Dermis blood vessel endothelial cell (primary cell): ENCODE results near the gene BCL2. TPM values are rescaled to one million over a fixed set of nuclear protein-coding genes. Genes with fewer than 3 reads are reported as not detected.
"Not testable (repeated sequence)": the region's sequence is repeated elsewhere in the genome, so short reads cannot be mapped to it uniquely, and the experiment has no call there.

Experiments used
- DNase-seq: peaks from one replicate; pipeline ENCODE4 v3.0.0; 2010
- total RNA-seq: library from RNA; depleted of rRNA; stranded (reverse); fragments of >200 nt; gene quantifications from 2 replicates; pipeline ENCODE4 v1.2.3, GENCODE V29; 2014

The BCL2 gene
- total RNA-seq, 1 donor from 2014 or later: 1.4 TPM

GRCh38 chr18:63198098-63198760 lies 121.3 kb downstream of the BCL2 start:
- DNase-seq: no peak

- no peak for DNase-seq
These were observed 122.2 kb downstream of the BCL2 start for GRCh38 chr18:63197246-63197869.

GRCh38 chr18:63195326-63196159 lies 124.0 kb downstream of the BCL2 start:
- no peak for DNase-seq

GRCh38 chr18:63192885-63193349 lies 126.7 kb downstream of the BCL2 start:
- DNase-seq: no peak

GRCh38 chr18:63192126-63192884 lies 127.3 kb downstream of the BCL2 start:
- no peak for DNase-seq

- DNase-seq: no peak
These were observed 128.2 kb downstream of the BCL2 start for GRCh38 chr18:63191413-63191812.

- DNase-seq: not testable (repeated sequence)
These were observed 128.7 kb downstream of the BCL2 start for GRCh38 chr18:63190838-63191237.

- no peak for DNase-seq
These were observed 129.8 kb downstream of the BCL2 start for GRCh38 chr18:63189817-63190216.

GRCh38 chr18:63189041-63189440 lies 130.5 kb downstream of the BCL2 start:
- no peak for DNase-seq

GRCh38 chr18:63187791-63188460 lies 131.6 kb downstream of the BCL2 start:
- no peak for DNase-seq

GRCh38 chr18:63187223-63187574 lies 132.4 kb downstream of the BCL2 start:
- DNase-seq: no peak

- DNase-seq: no peak
These were observed 132.9 kb downstream of the BCL2 start for GRCh38 chr18:63186520-63187222.

- DNase-seq: no peak
These were observed 133.6 kb downstream of the BCL2 start for GRCh38 chr18:63185984-63186383.

GRCh38 chr18:63183952-63184770 lies 135.4 kb downstream of the BCL2 start:
- DNase-seq: no peak

GRCh38 chr18:63183378-63183777 lies 136.2 kb downstream of the BCL2 start:
- no peak for DNase-seq

GRCh38 chr18:63182861-63183260 lies 136.7 kb downstream of the BCL2 start:
- DNase-seq: no peak

GRCh38 chr18:63182310-63182772 lies 137.2 kb downstream of the BCL2 start:
- DNase-seq: no peak

- no peak for DNase-seq
These were observed 137.8 kb downstream of the BCL2 start for GRCh38 chr18:63181706-63182309.

- DNase-seq: no peak
These were observed 138.6 kb downstream of the BCL2 start for GRCh38 chr18:63180971-63181376.

- no peak for DNase-seq
These were observed 139.2 kb downstream of the BCL2 start for GRCh38 chr18:63180321-63180720.
